IMR-90 (cell line): ENCODE results near the gene PLD3.

ENCODE experiments used
- CEBPB ChIP-seq: IDR thresholded peaks from 2 replicates; pipeline ENCODE4 v1.6.1; 2012; ENCODE audit warnings: low read depth, low read length, improper control_type of control experiment
- POLR2A ChIP-seq: IDR thresholded peaks from 2 replicates; pipeline ENCODE4 v1.6.1; 2012; ENCODE audit warnings: mild to moderate bottlenecking, low read depth, low read length
- RAD21 ChIP-seq: IDR thresholded peaks from 2 replicates; pipeline ENCODE4 v1.6.1; 2012; ENCODE audit warnings: low read length, improper control_type of control experiment
- TF ChIP-seq, protein P1 (sequence below): conservative IDR thresholded peaks from 2 replicates; pipeline ENCODE4 v1.5.1; 2012; ENCODE audit warnings: mild to moderate bottlenecking, low read depth, low read length, improper control_type of control experiment

DNA sequence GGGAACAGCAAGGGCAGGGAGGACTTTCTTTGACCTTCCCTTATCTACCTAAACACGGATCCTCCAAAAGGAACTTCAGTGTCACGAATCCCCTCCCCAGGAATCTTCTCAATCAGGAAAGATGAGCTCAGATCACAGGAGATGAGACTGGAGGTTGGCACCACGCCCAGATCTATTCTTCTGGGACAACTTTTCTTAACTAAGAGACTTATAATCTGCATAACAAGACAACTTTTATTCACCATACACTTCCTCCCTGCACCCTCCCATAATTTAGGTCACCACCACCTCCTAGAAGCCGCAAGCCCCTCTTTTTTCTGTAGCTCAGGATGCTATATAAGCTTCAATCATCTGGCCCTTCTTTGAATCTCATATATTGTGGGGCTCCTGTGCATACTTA is 44.2 kb upstream of the PLD3 start:
- TF ChIP-seq, protein P1, sequence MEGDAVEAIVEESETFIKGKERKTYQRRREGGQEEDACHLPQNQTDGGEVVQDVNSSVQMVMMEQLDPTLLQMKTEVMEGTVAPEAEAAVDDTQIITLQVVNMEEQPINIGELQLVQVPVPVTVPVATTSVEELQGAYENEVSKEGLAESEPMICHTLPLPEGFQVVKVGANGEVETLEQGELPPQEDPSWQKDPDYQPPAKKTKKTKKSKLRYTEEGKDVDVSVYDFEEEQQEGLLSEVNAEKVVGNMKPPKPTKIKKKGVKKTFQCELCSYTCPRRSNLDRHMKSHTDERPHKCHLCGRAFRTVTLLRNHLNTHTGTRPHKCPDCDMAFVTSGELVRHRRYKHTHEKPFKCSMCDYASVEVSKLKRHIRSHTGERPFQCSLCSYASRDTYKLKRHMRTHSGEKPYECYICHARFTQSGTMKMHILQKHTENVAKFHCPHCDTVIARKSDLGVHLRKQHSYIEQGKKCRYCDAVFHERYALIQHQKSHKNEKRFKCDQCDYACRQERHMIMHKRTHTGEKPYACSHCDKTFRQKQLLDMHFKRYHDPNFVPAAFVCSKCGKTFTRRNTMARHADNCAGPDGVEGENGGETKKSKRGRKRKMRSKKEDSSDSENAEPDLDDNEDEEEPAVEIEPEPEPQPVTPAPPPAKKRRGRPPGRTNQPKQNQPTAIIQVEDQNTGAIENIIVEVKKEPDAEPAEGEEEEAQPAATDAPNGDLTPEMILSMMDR, result no peak
- TF ChIP-seq POLR2A (no peak), CEBPB (no peak), RAD21 (no peak)
